Measurements from ENCODE around the gene DKK1.

Gene DKK1

GRCh38 chr10:52346394-52347326 lies 32.6 kb downstream of the DKK1 start:
- Histone ChIP-seq H3K23ac (ENCODE audit: low read length in 2 of 2) (no peak overlapping the region), H2AK5ac (ENCODE audit: low read length, severe bottlenecking) (no peak overlapping the region), H3K18ac (ENCODE audit: low read depth in 1 of 2, low read length in 2 of 2) (no peak overlapping the region), H2AFZ (ENCODE audit: low read depth, low read length) (no peak overlapping the region), H2BK12ac (ENCODE audit: low read length in 2 of 2) (no peak overlapping the region), H4K8ac (ENCODE audit: low read length) (peak overlapping the region; percentile 33), H3K36me3 (ENCODE audit: control insufficient read depth in 1 of 2, insufficient read depth in 2 of 2, low read depth in 1 of 2, low read length in 2 of 2) (no peaks in the 10 kb centered on the region), H3K79me1 (replicated peaks; ENCODE audit: low read length, poor library complexity, severe bottlenecking) (no peaks in the 10 kb centered on the region), H3K4me1 (ENCODE audit: control insufficient read depth, insufficient read depth, low read depth, low read length) (peaks cover 4% of the 10 kb centered on the region), H3K27me3 (ENCODE audit: control insufficient read depth in 1 of 2, insufficient read depth in 1 of 2, low read length in 2 of 2) (no peaks in the 10 kb centered on the region), H2BK120ac (ENCODE audit: low read depth, low read length) (no peak overlapping the region), H2BK5ac (ENCODE audit: low read depth, low read length, poor library complexity, severe bottlenecking) (no peak overlapping the region), H3K4ac (ENCODE audit: low read depth in 1 of 2, low read length in 2 of 2) (no peak overlapping the region), H3K4me3 (ENCODE audit: insufficient read depth in 1 of 2, low read depth in 1 of 2, low read length in 2 of 2) (no peak overlapping the region), H3K9ac (ENCODE audit: low read length) (no peak overlapping the region), H3K4me2 (ENCODE audit: low read length, poor library complexity, severe bottlenecking) (no peak overlapping the region), H2BK15ac (ENCODE audit: low read depth, poor library complexity, severe bottlenecking) (no peak overlapping the region), H3K9me3 (ENCODE audit: control insufficient read depth, low read length) (no peaks in the 10 kb centered on the region), H3K27ac (ENCODE audit: low read length, poor library complexity, severe bottlenecking) (no peak overlapping the region), H4K91ac (ENCODE audit: low read length) (no peak overlapping the region), H3K14ac (ENCODE audit: low read length in 2 of 2) (no peak overlapping the region)
- no peak for DNase-seq
- 95% methylated on average over 27 of the region's 27 CpGs for WGBS

GRCh38 chr10:52347327-52347667 lies 33.2 kb downstream of the DKK1 start:
- no peak overlapping the region for H3K27ac ChIP-seq (ENCODE audit: low read length, poor library complexity, severe bottlenecking)
- H4K8ac ChIP-seq (ENCODE audit: low read length): no peak overlapping the region
- H3K4ac ChIP-seq (ENCODE audit: low read depth in 1 of 2, low read length in 2 of 2): no peak overlapping the region
- no peak overlapping the region for H3K9ac ChIP-seq (ENCODE audit: low read length)
- no peaks in the 10 kb centered on the region for H3K9me3 ChIP-seq (ENCODE audit: control insufficient read depth, low read length)
- H3K79me1 ChIP-seq (replicated peaks; ENCODE audit: low read length, poor library complexity, severe bottlenecking): no peaks in the 10 kb centered on the region
- H3K4me3 ChIP-seq (ENCODE audit: insufficient read depth in 1 of 2, low read depth in 1 of 2, low read length in 2 of 2): no peak overlapping the region
- no peak overlapping the region for H3K14ac ChIP-seq (ENCODE audit: low read length in 2 of 2)
- no peaks in the 10 kb centered on the region for H3K36me3 ChIP-seq (ENCODE audit: control insufficient read depth in 1 of 2, insufficient read depth in 2 of 2, low read depth in 1 of 2, low read length in 2 of 2)
- H3K18ac ChIP-seq (ENCODE audit: low read depth in 1 of 2, low read length in 2 of 2): no peak overlapping the region
- DNase-seq: no peak
- no peak overlapping the region for H2AFZ ChIP-seq (ENCODE audit: low read depth, low read length)
- peak overlapping the region; percentile 30 for H2BK15ac ChIP-seq (ENCODE audit: low read depth, poor library complexity, severe bottlenecking)
- H3K4me2 ChIP-seq (ENCODE audit: low read length, poor library complexity, severe bottlenecking): no peak overlapping the region
- H2BK120ac ChIP-seq (ENCODE audit: low read depth, low read length): no peak overlapping the region
- no peak overlapping the region for H2AK5ac ChIP-seq (ENCODE audit: low read length, severe bottlenecking)
- no peak overlapping the region for H4K91ac ChIP-seq (ENCODE audit: low read length)
- H2BK12ac ChIP-seq (ENCODE audit: low read length in 2 of 2): no peak overlapping the region
- H2BK5ac ChIP-seq (ENCODE audit: low read depth, low read length, poor library complexity, severe bottlenecking): no peak overlapping the region
- 99% methylated on average over 5 of the region's 5 CpGs for WGBS
- H3K4me1 ChIP-seq (ENCODE audit: control insufficient read depth, insufficient read depth, low read depth, low read length): peaks cover 4% of the 10 kb centered on the region
- no peak overlapping the region for H3K23ac ChIP-seq (ENCODE audit: low read length in 2 of 2)
- H3K27me3 ChIP-seq (ENCODE audit: control insufficient read depth in 1 of 2, insufficient read depth in 1 of 2, low read length in 2 of 2): no peaks in the 10 kb centered on the region

GRCh38 chr10:52348037-52348564 lies 34.0 kb downstream of the DKK1 start:
- H2BK120ac ChIP-seq (ENCODE audit: low read depth, low read length): no peak overlapping the region

GRCh38 chr10:52351914-52352330 lies 37.8 kb downstream of the DKK1 start:
- no peak overlapping the region for H3K4me3 ChIP-seq (ENCODE audit: insufficient read depth in 1 of 2, low read depth in 1 of 2, low read length in 2 of 2)
- H3K9ac ChIP-seq (ENCODE audit: low read length): no peak overlapping the region
- H3K18ac ChIP-seq (ENCODE audit: low read depth in 1 of 2, low read length in 2 of 2): no peak overlapping the region
- H3K4me1 ChIP-seq (ENCODE audit: control insufficient read depth, insufficient read depth, low read depth, low read length): peaks cover 2% of the 10 kb centered on the region
- H2BK12ac ChIP-seq (ENCODE audit: low read length in 2 of 2): no peak overlapping the region
- no peak overlapping the region for H3K23ac ChIP-seq (ENCODE audit: low read length in 2 of 2)
- H2AK5ac ChIP-seq (ENCODE audit: low read length, severe bottlenecking): no peak overlapping the region
- H3K27me3 ChIP-seq (ENCODE audit: control insufficient read depth in 1 of 2, insufficient read depth in 1 of 2, low read length in 2 of 2): no peaks in the 10 kb centered on the region
- H3K27ac ChIP-seq (ENCODE audit: low read length, poor library complexity, severe bottlenecking): no peak overlapping the region
- no peak overlapping the region for H3K4me2 ChIP-seq (ENCODE audit: low read length, poor library complexity, severe bottlenecking)
- no peak overlapping the region for H4K91ac ChIP-seq (ENCODE audit: low read length)
- DNase-seq: no peak
- no peaks in the 10 kb centered on the region for H3K9me3 ChIP-seq (ENCODE audit: control insufficient read depth, low read length)
- no peak overlapping the region for H4K8ac ChIP-seq (ENCODE audit: low read length)
- H3K79me1 ChIP-seq (replicated peaks; ENCODE audit: low read length, poor library complexity, severe bottlenecking): no peaks in the 10 kb centered on the region
- H3K36me3 ChIP-seq (ENCODE audit: control insufficient read depth in 1 of 2, insufficient read depth in 2 of 2, low read depth in 1 of 2, low read length in 2 of 2): no peaks in the 10 kb centered on the region
- no CpG with 5 or more reads among the region's 2 CpGs for WGBS
- no peak overlapping the region for H2BK15ac ChIP-seq (ENCODE audit: low read depth, poor library complexity, severe bottlenecking)
- H2BK120ac ChIP-seq (ENCODE audit: low read depth, low read length): no peak overlapping the region
- H3K14ac ChIP-seq (ENCODE audit: low read length in 2 of 2): no peak overlapping the region
- H2BK5ac ChIP-seq (ENCODE audit: low read depth, low read length, poor library complexity, severe bottlenecking): no peak overlapping the region
- no peak overlapping the region for H3K4ac ChIP-seq (ENCODE audit: low read depth in 1 of 2, low read length in 2 of 2)
- H2AFZ ChIP-seq (ENCODE audit: low read depth, low read length): no peak overlapping the region

More at GRCh38 chr10:52348037-52348564, 34.0 kb downstream of the DKK1 start:
- Histone ChIP-seq H3K27ac (ENCODE audit: low read length, poor library complexity, severe bottlenecking) (no peak overlapping the region), H2BK5ac (ENCODE audit: low read depth, low read length, poor library complexity, severe bottlenecking) (no peak overlapping the region), H3K79me1 (replicated peaks; ENCODE audit: low read length, poor library complexity, severe bottlenecking) (no peaks in the 10 kb centered on the region), H4K8ac (ENCODE audit: low read length) (no peak overlapping the region), H3K4me3 (ENCODE audit: insufficient read depth in 1 of 2, low read depth in 1 of 2, low read length in 2 of 2) (no peak overlapping the region), H2AK5ac (ENCODE audit: low read length, severe bottlenecking) (no peak overlapping the region), H3K4me2 (ENCODE audit: low read length, poor library complexity, severe bottlenecking) (no peak overlapping the region), H3K27me3 (ENCODE audit: control insufficient read depth in 1 of 2, insufficient read depth in 1 of 2, low read length in 2 of 2) (no peaks in the 10 kb centered on the region), H3K14ac (ENCODE audit: low read length in 2 of 2) (no peak overlapping the region), H3K4ac (ENCODE audit: low read depth in 1 of 2, low read length in 2 of 2) (no peak overlapping the region), H3K9ac (ENCODE audit: low read length) (no peak overlapping the region), H4K91ac (ENCODE audit: low read length) (peak overlapping the region; percentile 25), H3K9me3 (ENCODE audit: control insufficient read depth, low read length) (no peaks in the 10 kb centered on the region), H2BK12ac (ENCODE audit: low read length in 2 of 2) (no peak overlapping the region), H3K23ac (ENCODE audit: low read length in 2 of 2) (no peak overlapping the region), H3K18ac (ENCODE audit: low read depth in 1 of 2, low read length in 2 of 2) (no peak overlapping the region), H2BK15ac (ENCODE audit: low read depth, poor library complexity, severe bottlenecking) (no peak overlapping the region), H3K36me3 (ENCODE audit: control insufficient read depth in 1 of 2, insufficient read depth in 2 of 2, low read depth in 1 of 2, low read length in 2 of 2) (no peaks in the 10 kb centered on the region), H2AFZ (ENCODE audit: low read depth, low read length) (no peak overlapping the region), H3K4me1 (ENCODE audit: control insufficient read depth, insufficient read depth, low read depth, low read length) (peaks cover 4% of the 10 kb centered on the region)
- 98% methylated on average over 5 of the region's 5 CpGs for WGBS
- DNase-seq: no peak

Data from mesenchymal stem cell (in vitro differentiated cells and primary cell).